RWPE2 (cell line): Measurements from ENCODE around the gene HYOU1.

Experiments
- ATAC-seq: fragments of 200-7000 bp; cut with Tn5 transposase; 3 replicates; pipeline ENCODE4 v1.9.1; 2021; ENCODE audit warnings: low read depth
- DNase-seq: peaks from one replicate; pipeline ENCODE4 v3.0.0-alpha.2; 2020; ENCODE audit warnings: low spot score
- H3K27ac ChIP-seq: fragments of 450-650 bp; 2 replicates; pipeline ENCODE4 v1.5.1; 2017; ENCODE audit warnings: mild to moderate bottlenecking; ENCODE audit not compliant: poor library complexity, severe bottlenecking
- H3K27me3 ChIP-seq: fragments of 250-450 bp; sonication (Bioruptor Pico); 2 replicates; pipeline ENCODE4 v1.5.1; 2021; ENCODE audit warnings: mild to moderate bottlenecking, moderate library complexity; ENCODE audit not compliant: insufficient read depth, poor library complexity, severe bottlenecking
- H3K36me3 ChIP-seq: fragments of 250-450 bp; sonication (Bioruptor Pico); 2 replicates; pipeline ENCODE4 v1.5.1; 2020; ENCODE audit warnings: low read depth, mild to moderate bottlenecking, moderate library complexity
- H3K4me1 ChIP-seq: fragments of 250-450 bp; sonication (Bioruptor Pico); 2 replicates; pipeline ENCODE4 v1.5.1; 2021; ENCODE audit warnings: mild to moderate bottlenecking, moderate library complexity; ENCODE audit not compliant: insufficient read depth, poor library complexity, severe bottlenecking
- H3K4me3 ChIP-seq: fragments of 250-450 bp; sonication (Bioruptor Pico); 2 replicates; pipeline ENCODE4 v1.5.1; 2021; ENCODE audit warnings: mild to moderate bottlenecking, moderate library complexity; ENCODE audit not compliant: severe bottlenecking
- H3K9me3 ChIP-seq: fragments of 250-450 bp; sonication (Bioruptor Pico); 2 replicates; pipeline ENCODE4 v1.5.1; 2021; ENCODE audit warnings: mild to moderate bottlenecking, moderate library complexity; ENCODE audit not compliant: severe bottlenecking
- TF ChIP-seq, protein P1 (sequence below): fragments of 450-650 bp; IDR thresholded peaks from one replicate; pipeline ENCODE4 v1.5.1; 2017; ENCODE audit warnings: mild to moderate bottlenecking, moderate library complexity; ENCODE audit not compliant: poor library complexity, severe bottlenecking

HYOU1 gene

DNA sequence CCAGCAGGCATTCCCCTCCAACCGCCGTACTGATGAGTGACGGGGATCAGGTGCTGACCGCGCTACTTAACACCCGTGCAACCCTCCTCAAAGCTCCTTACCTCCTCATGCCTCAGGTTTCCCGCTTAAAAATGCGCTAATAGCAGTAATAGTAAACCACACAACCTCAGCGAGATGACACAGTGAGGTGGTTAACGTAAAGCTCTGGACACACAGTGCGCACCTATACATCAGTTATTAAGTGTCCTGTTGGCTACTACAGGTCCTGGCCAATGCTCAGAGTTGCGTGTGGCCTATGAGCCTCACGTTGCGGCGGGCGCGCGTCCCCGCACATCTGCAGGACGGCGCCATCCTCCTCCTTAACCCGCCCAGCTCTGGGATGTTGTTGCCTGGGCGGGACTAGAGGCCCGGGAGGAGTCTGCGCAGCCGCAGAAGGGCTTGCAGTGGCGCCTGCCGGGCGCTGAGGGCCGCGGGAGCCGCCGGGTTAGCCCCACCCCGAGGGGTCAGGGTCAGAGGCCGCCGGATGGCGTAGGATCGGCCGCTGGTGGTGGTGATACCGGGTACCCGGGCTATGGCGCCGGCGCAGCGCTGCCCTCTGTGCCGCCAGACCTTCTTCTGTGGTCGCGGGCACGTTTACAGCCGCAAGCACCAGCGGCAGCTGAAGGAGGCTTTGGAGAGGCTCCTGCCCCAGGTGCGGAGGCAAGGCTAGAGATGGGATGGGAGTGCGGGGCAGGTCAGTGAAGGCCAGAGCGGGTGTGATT lies 59.2 kb downstream of the HYOU1 start, which contains the start of gene CENATAC:
TSS of gene CENATAC (plus strand) at position 512 of the 761 bp plus-strand sequence. CDS start at position 572, 60 bp downstream.
- TF ChIP-seq, protein P1, sequence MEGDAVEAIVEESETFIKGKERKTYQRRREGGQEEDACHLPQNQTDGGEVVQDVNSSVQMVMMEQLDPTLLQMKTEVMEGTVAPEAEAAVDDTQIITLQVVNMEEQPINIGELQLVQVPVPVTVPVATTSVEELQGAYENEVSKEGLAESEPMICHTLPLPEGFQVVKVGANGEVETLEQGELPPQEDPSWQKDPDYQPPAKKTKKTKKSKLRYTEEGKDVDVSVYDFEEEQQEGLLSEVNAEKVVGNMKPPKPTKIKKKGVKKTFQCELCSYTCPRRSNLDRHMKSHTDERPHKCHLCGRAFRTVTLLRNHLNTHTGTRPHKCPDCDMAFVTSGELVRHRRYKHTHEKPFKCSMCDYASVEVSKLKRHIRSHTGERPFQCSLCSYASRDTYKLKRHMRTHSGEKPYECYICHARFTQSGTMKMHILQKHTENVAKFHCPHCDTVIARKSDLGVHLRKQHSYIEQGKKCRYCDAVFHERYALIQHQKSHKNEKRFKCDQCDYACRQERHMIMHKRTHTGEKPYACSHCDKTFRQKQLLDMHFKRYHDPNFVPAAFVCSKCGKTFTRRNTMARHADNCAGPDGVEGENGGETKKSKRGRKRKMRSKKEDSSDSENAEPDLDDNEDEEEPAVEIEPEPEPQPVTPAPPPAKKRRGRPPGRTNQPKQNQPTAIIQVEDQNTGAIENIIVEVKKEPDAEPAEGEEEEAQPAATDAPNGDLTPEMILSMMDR = no peak
- Histone ChIP-seq H3K4me1 (peaks cover 10% of the 10 kb centered on the region), H3K36me3 (peaks cover 36% of the 10 kb centered on the region), H3K27me3 (no peaks in the 10 kb centered on the region), H3K9me3 (no peaks in the 10 kb centered on the region), H3K27ac (peak within 1 kb of the TSS; percentile 87), H3K4me3 (peak within 1 kb of the TSS; percentile 50)
- DNase-seq = peak; percentile 90
- peak; percentile 89 for ATAC-seq

DNA sequence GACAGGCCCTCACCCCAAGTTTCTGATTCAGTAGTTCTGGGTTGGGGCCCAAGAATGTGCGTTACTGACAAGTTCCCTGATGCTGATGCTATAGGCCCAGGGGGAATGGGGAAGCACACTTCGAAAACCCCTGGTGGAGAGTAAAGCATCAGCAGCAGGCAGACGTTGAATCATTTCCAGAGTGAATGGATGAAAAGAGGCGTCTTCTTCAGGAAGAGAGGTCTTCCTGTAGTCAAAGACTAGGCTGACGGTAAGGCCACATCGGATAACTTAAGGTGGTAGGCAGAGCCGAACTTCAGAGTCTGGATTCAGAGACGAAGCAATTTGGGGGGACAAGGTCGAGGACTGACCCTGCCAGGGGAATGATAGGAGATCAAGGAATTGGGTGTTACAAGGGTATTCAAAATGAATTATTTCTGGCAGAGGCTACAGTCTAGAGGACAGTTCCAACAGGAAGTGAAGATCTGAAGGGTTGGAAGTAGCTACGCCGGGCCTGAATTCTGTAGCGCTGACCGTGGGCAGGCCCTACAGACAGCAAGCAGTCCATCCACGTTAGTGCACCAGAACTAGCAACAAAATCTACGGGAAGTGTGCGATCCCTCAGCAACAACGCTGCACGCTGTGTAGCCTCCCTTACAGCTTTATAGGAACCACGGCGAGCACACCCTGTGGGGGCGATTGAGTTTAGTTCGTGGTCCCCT lies 59.9 kb downstream of the HYOU1 start:
- peak overlapping the region; percentile 50 for H3K4me3 ChIP-seq
- no peaks in the 10 kb centered on the region for H3K27me3 ChIP-seq
- no peak for DNase-seq
- peaks cover 10% of the 10 kb centered on the region for H3K4me1 ChIP-seq
- H3K36me3 ChIP-seq = peaks cover 30% of the 10 kb centered on the region
- TF ChIP-seq, protein P1 = no peak
- ATAC-seq = no peak; the same call in 2 of the 3 replicates
- peak overlapping the region; percentile 87 for H3K27ac ChIP-seq
- no peaks in the 10 kb centered on the region for H3K9me3 ChIP-seq
